Aorta (tissue), 5 donors: ENCODE results near the gene TNFSF12. TPM values are rescaled to one million over a fixed set of nuclear protein-coding genes. Genes with fewer than 3 reads are reported as not detected.

Source experiments
- ATAC-seq: fragments of 200-7000 bp; cut with Tn5 transposase; one replicate; pipeline ENCODE4 v1.9.1; 2022; ENCODE audit warnings: moderate library complexity; ENCODE audit not compliant: low FRiP score
- DNase-seq, 2 donors: peaks; one replicate each; pipeline ENCODE4 v3.0.0-alpha.2; 2020
- H3K27ac ChIP-seq, 2 donors: one replicate each; pipeline ENCODE4 v1.5.1; 2013; ENCODE audit warnings: low read length in 2 of 2, mild to moderate bottlenecking in 2 of 2, moderate library complexity in 2 of 2, control low read depth in 1 of 2, inconsistent platforms in 1 of 2, low read depth in 1 of 2
- H3K27me3 ChIP-seq, 2 donors: one replicate each; pipeline ENCODE4 v1.6.1; 2013; ENCODE audit warnings: control low read depth in 1 of 2, low read length in 1 of 2, mild to moderate bottlenecking in 1 of 2, moderate library complexity in 1 of 2; ENCODE audit not compliant: insufficient read depth in 2 of 2, control insufficient read depth in 1 of 2
- H3K36me3 ChIP-seq, 2 donors: one replicate each; pipeline ENCODE4 v1.6.1; 2013; ENCODE audit warnings: control low read depth in 1 of 2, low read length in 1 of 2, mild to moderate bottlenecking in 1 of 2; ENCODE audit not compliant: insufficient read depth in 2 of 2, control insufficient read depth in 1 of 2
- H3K4me1 ChIP-seq, 2 donors: one replicate each; pipeline ENCODE4 v1.6.1; 2013; ENCODE audit warnings: low read length in 2 of 2, control low read depth in 1 of 2, mild to moderate bottlenecking in 1 of 2, moderate library complexity in 1 of 2; ENCODE audit not compliant: insufficient read depth in 2 of 2, control insufficient read depth in 1 of 2
- H3K4me3 ChIP-seq, 2 donors: one replicate each; pipeline ENCODE4 v1.5.1; 2013; ENCODE audit warnings: low read length in 2 of 2, control low read depth in 1 of 2, mild to moderate bottlenecking in 1 of 2
- H3K9me3 ChIP-seq: one replicate; pipeline ENCODE4 v1.6.1; 2013; ENCODE audit warnings: mild to moderate bottlenecking, low read length; ENCODE audit not compliant: control insufficient read depth
- WGBS, 2 donors: extraction: QIAGEN DNeasy Blood & Tissue Kit; methylation state at CpG; one replicate each; pipeline ENCODE4 v1.1.7; 2013; 5-methylcytosine and 5-hydroxymethylcytosine counted together
- intact Hi-C, 2 donors: fragments of 100-400 bp; cut with DNase I; formaldehyde crosslinking; loops; one replicate each; pipeline versions ENCODE4 v1.14.2 to v1.15.0; 2022
- polyA plus RNA-seq, 2 donors: library from polyadenylated mRNA; stranded (reverse); fragments of 200-250 nt; gene quantifications; one replicate each; pipeline ENCODE4 v1.2.3, GENCODE V29; 2013
- total RNA-seq, 2 donors: library from RNA; stranded (reverse); fragmentation: NEBNext Ultra II Directional; extraction: Animal tissue kit (Norgen Biotek cat#: 25700); gene quantifications; one replicate each; pipeline ENCODE4 v1.2.1, GENCODE V29; 2021
- donor health status: healthy with polysubstance abuse.
- donor health status: Bipolar disorder and iron deficiency.
- donor health status: DM: no; HTN: no; CAD: no.
- donor health status: DM: no; HTN: no; CAD: no.
- donor health status: DM: yes; HTN: yes; CAD: no.

TNFSF12 gene
- total and polyA plus RNA-seq, 4 donors = 61.4 to 148 (median 110) TPM

DNA sequence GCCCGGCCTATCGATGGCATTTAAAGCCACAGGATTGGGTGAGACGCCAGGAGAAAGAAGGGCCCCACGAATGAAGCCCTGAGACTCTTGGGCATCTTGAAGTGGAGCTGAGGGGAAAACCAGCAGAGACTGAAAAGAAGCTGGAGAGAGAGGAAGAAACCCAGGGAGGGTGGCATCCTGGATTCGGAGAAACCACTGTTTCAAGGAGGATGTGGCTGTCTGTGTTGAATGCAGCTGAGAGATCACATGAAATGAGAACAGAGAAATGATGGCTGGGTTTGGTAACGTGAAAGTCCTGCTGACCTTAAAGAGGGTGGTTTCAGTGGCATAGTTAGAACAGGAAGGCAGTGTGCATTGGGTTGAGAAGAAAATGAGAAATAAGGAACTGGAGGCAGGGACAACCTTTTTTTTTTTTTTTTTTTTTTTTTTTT lies 3.8 kb downstream of the TNFSF12 start:
- Histone ChIP-seq H3K27ac (no peak overlapping the region), H3K36me3 (no peaks in the 10 kb centered on the region), H3K27me3 (no peaks in the 10 kb centered on the region), H3K9me3 (no peaks in the 10 kb centered on the region), H3K4me1 (no peaks in the 10 kb centered on the region), H3K4me3 (no peak overlapping the region)
- intact Hi-C loops = no loop called here
- DNase-seq = no peak
- ATAC-seq = no peak
- WGBS, 2 donors = 86 to 89% methylated on average over 6 of the region's 6 CpGs

DNA sequence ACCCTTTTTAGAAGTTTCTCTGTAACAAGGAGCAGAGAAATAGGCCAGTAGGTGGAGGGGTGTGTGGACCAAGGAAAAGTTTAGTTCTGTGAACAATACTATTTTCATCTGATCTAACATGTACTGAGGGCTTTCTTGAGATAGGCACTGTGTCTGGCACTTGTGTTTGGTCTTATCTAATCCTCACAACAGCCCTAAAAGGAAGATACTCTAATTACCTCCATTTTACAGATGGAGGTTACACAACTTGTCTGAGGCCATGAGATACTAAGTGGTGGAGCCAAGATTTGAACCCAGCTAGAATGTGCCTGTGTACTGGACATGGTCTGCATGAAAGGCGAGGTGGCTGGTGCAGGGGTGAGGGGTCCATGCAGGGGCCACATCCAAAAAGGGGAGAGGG lies 4.5 kb downstream of the TNFSF12 start:
- H3K4me1 ChIP-seq = no peaks in the 10 kb centered on the region
- no peaks in the 10 kb centered on the region for H3K9me3 ChIP-seq
- intact Hi-C loops = no loop called here
- ATAC-seq (no peak), DNase-seq (no peak)
- no peak overlapping the region for H3K27ac ChIP-seq
- WGBS, 2 donors = 92 to 98% methylated on average over 1 of the region's 1 CpG
- H3K36me3 ChIP-seq = no peaks in the 10 kb centered on the region
- H3K27me3 ChIP-seq = no peaks in the 10 kb centered on the region
- no peak overlapping the region for H3K4me3 ChIP-seq

DNA sequence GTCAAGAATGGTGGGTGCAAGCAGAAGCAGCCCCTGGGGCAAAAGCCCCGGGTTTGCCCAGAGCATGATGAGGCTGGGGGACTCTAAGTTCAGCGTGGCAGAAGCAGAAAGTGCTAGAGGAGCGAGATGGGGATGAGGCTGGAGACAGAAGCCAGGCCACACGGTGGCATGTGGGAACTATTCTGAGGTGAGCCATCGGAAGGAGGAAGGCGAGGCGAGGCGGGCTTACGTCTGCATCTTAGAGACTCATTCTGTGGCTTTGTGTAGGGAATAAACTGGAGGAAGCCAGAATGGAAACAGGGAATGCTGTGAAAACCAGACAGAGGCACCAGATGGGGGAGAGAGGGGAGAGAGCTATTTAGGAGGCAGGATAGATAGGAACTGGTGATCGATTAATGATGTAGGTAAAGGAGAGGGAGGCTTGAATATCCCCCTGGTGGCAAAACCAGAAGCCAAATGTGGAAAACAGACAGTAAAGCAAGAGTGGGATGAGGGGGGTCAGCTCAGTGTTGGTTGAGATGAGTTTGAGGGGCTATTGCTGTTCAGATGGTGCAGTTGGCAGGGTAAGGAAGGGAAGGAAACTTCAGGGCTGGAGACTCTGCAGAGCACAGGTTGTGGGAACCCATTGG lies 6.6 kb downstream of the TNFSF12 start:
- DNase-seq (no peak), ATAC-seq (no peak)
- Histone ChIP-seq H3K4me3 (no peak overlapping the region), H3K36me3 (no peaks in the 10 kb centered on the region), H3K27me3 (no peaks in the 10 kb centered on the region), H3K27ac (no peak overlapping the region), H3K9me3 (no peaks in the 10 kb centered on the region), H3K4me1 (no peaks in the 10 kb centered on the region)
- intact Hi-C loops = loop anchor here in 1 of 2 donors (5.0 kb wide), 1 partner anchor 203 kb away; the partner anchor contains the start of gene KCTD11
- 59 to 66% methylated on average over 10 of the region's 10 CpGs for WGBS, 2 donors

DNA sequence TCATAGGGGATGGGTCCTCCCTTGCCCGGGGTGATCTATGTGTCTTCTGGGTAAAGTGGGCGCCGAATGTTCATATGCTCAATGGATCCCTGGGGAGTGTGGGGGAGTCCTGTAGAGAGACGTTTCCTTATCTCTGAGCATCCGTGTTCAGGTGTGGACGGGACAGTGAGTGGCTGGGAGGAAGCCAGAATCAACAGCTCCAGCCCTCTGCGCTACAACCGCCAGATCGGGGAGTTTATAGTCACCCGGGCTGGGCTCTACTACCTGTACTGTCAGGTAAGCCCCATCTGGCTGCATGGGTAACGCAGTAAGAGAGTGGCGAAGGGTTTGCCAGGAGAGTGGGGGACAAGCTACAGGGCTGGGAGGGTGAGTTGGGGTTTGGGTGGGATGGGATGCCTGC lies 7.8 kb downstream of the TNFSF12 start:
- WGBS, 2 donors = 85 to 86% methylated on average over 12 of the region's 12 CpGs
- Histone ChIP-seq H3K4me3 (no peak overlapping the region), H3K36me3 (no peaks in the 10 kb centered on the region), H3K27me3 (no peaks in the 10 kb centered on the region), H3K4me1 (no peaks in the 10 kb centered on the region), H3K27ac (no peak overlapping the region), H3K9me3 (no peaks in the 10 kb centered on the region)
- intact Hi-C loops = loop anchor here in 1 of 2 donors (5.0 kb wide), 1 partner anchor 204 kb away; the partner anchor contains the start of gene KCTD11
- DNase-seq (no peak), ATAC-seq (no peak)

DNA sequence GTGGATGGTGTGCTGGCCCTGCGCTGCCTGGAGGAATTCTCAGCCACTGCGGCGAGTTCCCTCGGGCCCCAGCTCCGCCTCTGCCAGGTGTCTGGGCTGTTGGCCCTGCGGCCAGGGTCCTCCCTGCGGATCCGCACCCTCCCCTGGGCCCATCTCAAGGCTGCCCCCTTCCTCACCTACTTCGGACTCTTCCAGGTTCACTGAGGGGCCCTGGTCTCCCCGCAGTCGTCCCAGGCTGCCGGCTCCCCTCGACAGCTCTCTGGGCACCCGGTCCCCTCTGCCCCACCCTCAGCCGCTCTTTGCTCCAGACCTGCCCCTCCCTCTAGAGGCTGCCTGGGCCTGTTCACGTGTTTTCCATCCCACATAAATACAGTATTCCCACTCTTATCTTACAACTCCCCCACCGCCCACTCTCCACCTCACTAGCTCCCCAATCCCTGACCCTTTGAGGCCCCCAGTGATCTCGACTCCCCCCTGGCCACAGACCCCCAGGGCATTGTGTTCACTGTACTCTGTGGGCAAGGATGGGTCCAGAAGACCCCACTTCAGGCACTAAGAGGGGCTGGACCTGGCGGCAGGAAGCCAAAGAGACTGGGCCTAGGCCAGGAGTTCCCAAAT lies 8.4 kb downstream of the TNFSF12 start:
- Histone ChIP-seq H3K4me1 (no peaks in the 10 kb centered on the region), H3K4me3 (no peak overlapping the region), H3K27ac (peak overlapping the region in 1 of 2 donors; percentile 93), H3K9me3 (no peaks in the 10 kb centered on the region), H3K36me3 (no peaks in the 10 kb centered on the region), H3K27me3 (no peaks in the 10 kb centered on the region)
- intact Hi-C loops = loop anchor here in 1 of 2 donors (5.0 kb wide), 1 partner anchor 205 kb away; the partner anchor contains the start of gene KCTD11
- ATAC-seq (no peak), DNase-seq (no peak)
- 60 to 65% methylated on average over 15 to 19 of the region's 19 CpGs for WGBS, 2 donors

DNA sequence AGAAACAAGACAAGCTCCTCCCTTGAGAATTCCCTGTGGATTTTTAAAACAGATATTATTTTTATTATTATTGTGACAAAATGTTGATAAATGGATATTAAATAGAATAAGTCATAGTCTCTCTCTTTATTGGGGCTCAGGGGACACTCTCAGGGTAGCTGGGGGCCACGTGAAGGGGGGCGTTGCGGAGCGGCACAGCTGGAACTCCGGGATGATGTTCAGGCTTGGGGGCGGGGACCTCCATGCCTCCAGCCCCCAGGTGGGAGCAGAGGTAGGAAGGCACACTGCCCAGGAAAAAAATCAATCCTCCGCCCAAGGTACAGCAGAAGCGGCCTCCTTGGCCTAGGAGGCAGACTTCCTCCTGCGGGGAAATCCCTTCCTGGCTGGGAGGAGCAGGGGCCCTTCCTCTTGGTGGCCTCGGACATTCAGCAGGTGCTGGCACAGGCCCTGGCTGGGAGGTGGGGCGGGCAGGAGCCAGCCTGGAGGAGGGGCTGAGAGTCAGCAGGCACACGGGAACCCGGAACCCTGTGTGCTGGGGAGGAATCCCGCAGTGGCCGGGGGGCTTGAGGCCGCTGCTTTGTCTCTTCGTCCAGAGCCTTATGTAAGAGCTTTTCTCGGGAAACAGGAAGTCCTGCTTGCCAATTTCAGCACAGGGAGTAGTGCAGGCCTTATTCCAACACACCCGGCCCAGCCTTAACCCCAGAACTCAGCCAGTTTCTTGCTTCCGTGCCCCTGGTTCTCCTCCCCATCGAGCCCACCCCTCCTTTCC lies 9.1 kb downstream of the TNFSF12 start:
- H3K4me1 ChIP-seq = no peaks in the 10 kb centered on the region
- peak overlapping the region; percentile 62 to 93 for H3K27ac ChIP-seq
- 7 to 8% methylated on average over 19 to 21 of the region's 21 CpGs for WGBS, 2 donors
- no peaks in the 10 kb centered on the region for H3K36me3 ChIP-seq
- no peak overlapping the region for H3K4me3 ChIP-seq
- intact Hi-C loops = loop anchor here in 1 of 2 donors (2.0 to 5.0 kb wide), 2 partner anchors 121 to 206 kb away; partner anchors contain the start of gene KCTD11
- ATAC-seq (peak; percentile 79), DNase-seq (peak; percentile 89 to 94)
- H3K27me3 ChIP-seq = no peaks in the 10 kb centered on the region
- H3K9me3 ChIP-seq = no peaks in the 10 kb centered on the region

DNA sequence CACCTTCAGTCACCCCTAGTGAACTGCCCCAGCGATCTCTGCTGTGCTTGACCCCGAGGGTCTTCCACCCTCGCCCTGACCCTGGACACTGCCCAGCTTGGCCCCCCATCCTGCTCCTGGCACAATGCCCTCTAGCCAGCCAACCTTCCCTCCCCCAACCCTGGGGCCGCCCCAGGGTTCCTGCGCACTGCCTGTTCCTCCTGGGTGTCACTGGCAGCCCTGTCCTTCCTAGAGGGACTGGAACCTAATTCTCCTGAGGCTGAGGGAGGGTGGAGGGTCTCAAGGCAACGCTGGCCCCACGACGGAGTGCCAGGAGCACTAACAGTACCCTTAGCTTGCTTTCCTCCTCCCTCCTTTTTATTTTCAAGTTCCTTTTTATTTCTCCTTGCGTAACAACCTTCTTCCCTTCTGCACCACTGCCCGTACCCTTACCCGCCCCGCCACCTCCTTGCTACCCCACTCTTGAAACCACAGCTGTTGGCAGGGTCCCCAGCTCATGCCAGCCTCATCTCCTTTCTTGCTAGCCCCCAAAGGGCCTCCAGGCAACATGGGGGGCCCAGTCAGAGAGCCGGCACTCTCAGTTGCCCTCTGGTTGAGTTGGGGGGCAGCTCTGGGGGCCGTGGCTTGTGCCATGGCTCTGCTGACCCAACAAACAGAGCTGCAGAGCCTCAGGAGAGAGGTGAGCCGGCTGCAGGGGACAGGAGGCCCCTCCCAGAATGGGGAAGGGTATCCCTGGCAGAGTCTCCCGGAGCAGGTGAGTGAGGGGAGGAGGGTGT lies 9.9 kb downstream of the TNFSF12 start, which contains the start of gene TNFSF13:
Gene TNFSF13, plus strand, starts transcription at position 207 of the 776 bp plus-strand sequence. Its CDS starts 290 bp downstream, at position 497.
- ATAC-seq (peak; percentile 34), DNase-seq (peak; percentile 80 to 81)
- Histone ChIP-seq H3K4me1 (no peaks in the 10 kb centered on the region), H3K27ac (peak within 1 kb of the TSS; percentile 62 to 93), H3K4me3 (no peak within 1 kb of the TSS), H3K9me3 (no peaks in the 10 kb centered on the region), H3K36me3 (no peaks in the 10 kb centered on the region), H3K27me3 (no peaks in the 10 kb centered on the region)
- intact Hi-C loops = loop anchor here (1.0 to 5.0 kb wide), 3 partner anchors 42 to 206 kb away; partner anchors contain the start of gene KCTD11 (in 1 of the 2)
- 22 to 25% methylated on average over 16 of the region's 16 CpGs for WGBS, 2 donors
